ENCODE measurements around the gene MOGAT3. TPM values are rescaled to one million over a fixed set of nuclear protein-coding genes. Genes with fewer than 3 reads are reported as not detected.

The MOGAT3 gene
- total RNA-seq, 1 experiment from 2014 or later = 0.81 TPM

DNA sequence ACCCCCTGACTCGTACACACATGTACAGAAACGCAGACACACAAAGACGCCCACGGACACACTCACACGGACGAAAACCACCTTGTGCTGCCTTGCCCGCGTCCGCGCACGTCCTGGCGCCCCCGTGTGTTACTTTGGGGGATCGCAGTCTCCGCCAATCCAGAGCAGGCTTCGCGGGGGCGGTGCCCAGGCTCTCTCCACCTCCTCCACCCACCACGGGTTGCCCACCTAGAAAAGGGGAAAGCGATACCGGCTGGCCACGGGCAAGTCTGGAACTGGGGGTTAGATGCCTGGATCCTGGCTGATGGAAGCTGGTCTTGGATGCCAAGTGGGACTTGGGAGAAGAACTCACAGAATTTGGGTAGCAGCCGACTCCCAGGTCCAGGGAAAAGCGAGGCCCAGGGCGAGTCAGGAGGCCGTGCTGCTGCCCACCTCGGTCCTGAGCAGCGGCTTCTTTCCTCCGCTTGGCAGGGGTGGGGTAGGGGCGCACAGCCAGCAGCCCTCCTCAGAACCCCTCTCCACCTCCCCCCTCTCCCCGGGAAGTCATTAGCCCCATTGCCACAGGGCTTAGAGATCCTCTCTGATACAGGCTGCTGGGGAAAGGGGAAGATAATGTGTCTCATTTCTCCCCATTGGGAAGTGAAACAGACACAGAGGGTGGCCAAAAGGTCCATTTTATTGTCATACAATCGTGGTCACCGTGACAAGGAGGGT is 30.8 kb downstream of the MOGAT3 start:
- Mint-ChIP-seq H3K27me3 (ENCODE audit: low read depth) (peaks cover 98% of the 10 kb centered on the region), H3K9me3 (no peaks in the 10 kb centered on the region), H3K27ac (no peak overlapping the region), H3K4me1 (peaks cover 69% of the 10 kb centered on the region), H3K36me3 (no peaks in the 10 kb centered on the region), H3K4me3 (peak overlapping the region; percentile 74)
- ChIA-PET CTCF (interaction anchor here (0.6 to 2.5 kb wide), 9 partner anchors 9 to 113 kb away, joined by 3 to 37 read pairs (median 9); partner anchors contain the start of gene PLOD3), POLR2A (interaction anchor here (1.1 to 2.0 kb wide), 2 partner anchors 13 to 26 kb away, joined by 4 to 15 read pairs; no protein-coding TSS in a partner anchor)
- ATAC-seq (peak; percentile 13), DNase-seq (ENCODE audit: low spot score) (peak; percentile 86)
- TF ChIP-seq, protein P1, sequence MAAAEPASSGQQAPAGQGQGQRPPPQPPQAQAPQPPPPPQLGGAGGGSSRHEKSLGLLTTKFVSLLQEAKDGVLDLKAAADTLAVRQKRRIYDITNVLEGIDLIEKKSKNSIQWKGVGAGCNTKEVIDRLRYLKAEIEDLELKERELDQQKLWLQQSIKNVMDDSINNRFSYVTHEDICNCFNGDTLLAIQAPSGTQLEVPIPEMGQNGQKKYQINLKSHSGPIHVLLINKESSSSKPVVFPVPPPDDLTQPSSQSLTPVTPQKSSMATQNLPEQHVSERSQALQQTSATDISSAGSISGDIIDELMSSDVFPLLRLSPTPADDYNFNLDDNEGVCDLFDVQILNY (CRISPR knock-in tag; IDR thresholded peaks at IDR 0.05) = no peak
- no peak for TF ChIP-seq FOXJ3 (CRISPR knock-in tag; IDR thresholded peaks at IDR 0.05; ENCODE audit: borderline replicate concordance)
- TF ChIP-seq, protein P2, sequence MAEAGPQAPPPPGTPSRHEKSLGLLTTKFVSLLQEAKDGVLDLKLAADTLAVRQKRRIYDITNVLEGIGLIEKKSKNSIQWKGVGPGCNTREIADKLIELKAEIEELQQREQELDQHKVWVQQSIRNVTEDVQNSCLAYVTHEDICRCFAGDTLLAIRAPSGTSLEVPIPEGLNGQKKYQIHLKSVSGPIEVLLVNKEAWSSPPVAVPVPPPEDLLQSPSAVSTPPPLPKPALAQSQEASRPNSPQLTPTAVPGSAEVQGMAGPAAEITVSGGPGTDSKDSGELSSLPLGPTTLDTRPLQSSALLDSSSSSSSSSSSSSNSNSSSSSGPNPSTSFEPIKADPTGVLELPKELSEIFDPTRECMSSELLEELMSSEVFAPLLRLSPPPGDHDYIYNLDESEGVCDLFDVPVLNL (CRISPR knock-in tag; IDR thresholded peaks at IDR 0.05; ENCODE audit: borderline replicate concordance, low read depth) = no peak
- TF ChIP-seq ETV6 (CRISPR knock-in tag; IDR thresholded peaks at IDR 0.05) = peak; percentile 39; the same call in 1 of the 2 replicates
- TF ChIP-seq, protein P3, sequence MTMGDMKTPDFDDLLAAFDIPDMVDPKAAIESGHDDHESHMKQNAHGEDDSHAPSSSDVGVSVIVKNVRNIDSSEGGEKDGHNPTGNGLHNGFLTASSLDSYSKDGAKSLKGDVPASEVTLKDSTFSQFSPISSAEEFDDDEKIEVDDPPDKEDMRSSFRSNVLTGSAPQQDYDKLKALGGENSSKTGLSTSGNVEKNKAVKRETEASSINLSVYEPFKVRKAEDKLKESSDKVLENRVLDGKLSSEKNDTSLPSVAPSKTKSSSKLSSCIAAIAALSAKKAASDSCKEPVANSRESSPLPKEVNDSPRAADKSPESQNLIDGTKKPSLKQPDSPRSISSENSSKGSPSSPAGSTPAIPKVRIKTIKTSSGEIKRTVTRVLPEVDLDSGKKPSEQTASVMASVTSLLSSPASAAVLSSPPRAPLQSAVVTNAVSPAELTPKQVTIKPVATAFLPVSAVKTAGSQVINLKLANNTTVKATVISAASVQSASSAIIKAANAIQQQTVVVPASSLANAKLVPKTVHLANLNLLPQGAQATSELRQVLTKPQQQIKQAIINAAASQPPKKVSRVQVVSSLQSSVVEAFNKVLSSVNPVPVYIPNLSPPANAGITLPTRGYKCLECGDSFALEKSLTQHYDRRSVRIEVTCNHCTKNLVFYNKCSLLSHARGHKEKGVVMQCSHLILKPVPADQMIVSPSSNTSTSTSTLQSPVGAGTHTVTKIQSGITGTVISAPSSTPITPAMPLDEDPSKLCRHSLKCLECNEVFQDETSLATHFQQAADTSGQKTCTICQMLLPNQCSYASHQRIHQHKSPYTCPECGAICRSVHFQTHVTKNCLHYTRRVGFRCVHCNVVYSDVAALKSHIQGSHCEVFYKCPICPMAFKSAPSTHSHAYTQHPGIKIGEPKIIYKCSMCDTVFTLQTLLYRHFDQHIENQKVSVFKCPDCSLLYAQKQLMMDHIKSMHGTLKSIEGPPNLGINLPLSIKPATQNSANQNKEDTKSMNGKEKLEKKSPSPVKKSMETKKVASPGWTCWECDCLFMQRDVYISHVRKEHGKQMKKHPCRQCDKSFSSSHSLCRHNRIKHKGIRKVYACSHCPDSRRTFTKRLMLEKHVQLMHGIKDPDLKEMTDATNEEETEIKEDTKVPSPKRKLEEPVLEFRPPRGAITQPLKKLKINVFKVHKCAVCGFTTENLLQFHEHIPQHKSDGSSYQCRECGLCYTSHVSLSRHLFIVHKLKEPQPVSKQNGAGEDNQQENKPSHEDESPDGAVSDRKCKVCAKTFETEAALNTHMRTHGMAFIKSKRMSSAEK (CRISPR knock-in tag; IDR thresholded peaks at IDR 0.05; ENCODE audit: borderline replicate concordance) = no peak
- TF ChIP-seq NR1H2 (CRISPR knock-in tag; IDR thresholded peaks at IDR 0.05) = no peak
- TF ChIP-seq SP1 (CRISPR knock-in tag; conservative IDR thresholded peaks at IDR 0.05) = peak; percentile 55; the same call in 1 of the 2 replicates
- TF ChIP-seq, protein P4, sequence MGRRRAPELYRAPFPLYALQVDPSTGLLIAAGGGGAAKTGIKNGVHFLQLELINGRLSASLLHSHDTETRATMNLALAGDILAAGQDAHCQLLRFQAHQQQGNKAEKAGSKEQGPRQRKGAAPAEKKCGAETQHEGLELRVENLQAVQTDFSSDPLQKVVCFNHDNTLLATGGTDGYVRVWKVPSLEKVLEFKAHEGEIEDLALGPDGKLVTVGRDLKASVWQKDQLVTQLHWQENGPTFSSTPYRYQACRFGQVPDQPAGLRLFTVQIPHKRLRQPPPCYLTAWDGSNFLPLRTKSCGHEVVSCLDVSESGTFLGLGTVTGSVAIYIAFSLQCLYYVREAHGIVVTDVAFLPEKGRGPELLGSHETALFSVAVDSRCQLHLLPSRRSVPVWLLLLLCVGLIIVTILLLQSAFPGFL (CRISPR knock-in tag; IDR thresholded peaks at IDR 0.05; ENCODE audit: borderline replicate concordance) = no peak
- TF ChIP-seq RELA (CRISPR knock-in tag; IDR thresholded peaks at IDR 0.05; ENCODE audit: borderline replicate concordance) = no peak
- TF ChIP-seq, protein P5, sequence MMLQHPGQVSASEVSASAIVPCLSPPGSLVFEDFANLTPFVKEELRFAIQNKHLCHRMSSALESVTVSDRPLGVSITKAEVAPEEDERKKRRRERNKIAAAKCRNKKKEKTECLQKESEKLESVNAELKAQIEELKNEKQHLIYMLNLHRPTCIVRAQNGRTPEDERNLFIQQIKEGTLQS (CRISPR knock-in tag; conservative IDR thresholded peaks at IDR 0.05) = no peak
- TF ChIP-seq, protein P6, sequence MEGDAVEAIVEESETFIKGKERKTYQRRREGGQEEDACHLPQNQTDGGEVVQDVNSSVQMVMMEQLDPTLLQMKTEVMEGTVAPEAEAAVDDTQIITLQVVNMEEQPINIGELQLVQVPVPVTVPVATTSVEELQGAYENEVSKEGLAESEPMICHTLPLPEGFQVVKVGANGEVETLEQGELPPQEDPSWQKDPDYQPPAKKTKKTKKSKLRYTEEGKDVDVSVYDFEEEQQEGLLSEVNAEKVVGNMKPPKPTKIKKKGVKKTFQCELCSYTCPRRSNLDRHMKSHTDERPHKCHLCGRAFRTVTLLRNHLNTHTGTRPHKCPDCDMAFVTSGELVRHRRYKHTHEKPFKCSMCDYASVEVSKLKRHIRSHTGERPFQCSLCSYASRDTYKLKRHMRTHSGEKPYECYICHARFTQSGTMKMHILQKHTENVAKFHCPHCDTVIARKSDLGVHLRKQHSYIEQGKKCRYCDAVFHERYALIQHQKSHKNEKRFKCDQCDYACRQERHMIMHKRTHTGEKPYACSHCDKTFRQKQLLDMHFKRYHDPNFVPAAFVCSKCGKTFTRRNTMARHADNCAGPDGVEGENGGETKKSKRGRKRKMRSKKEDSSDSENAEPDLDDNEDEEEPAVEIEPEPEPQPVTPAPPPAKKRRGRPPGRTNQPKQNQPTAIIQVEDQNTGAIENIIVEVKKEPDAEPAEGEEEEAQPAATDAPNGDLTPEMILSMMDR (IDR thresholded peaks at IDR 0.05) = peak; percentile 95
- no peak for TF ChIP-seq SMAD4 (CRISPR knock-in tag; IDR thresholded peaks at IDR 0.05)
